Peyer's patch (tissue), 4 donors: Measurements from ENCODE around the gene DDB1. TPM values are rescaled to one million over a fixed set of nuclear protein-coding genes. Genes with fewer than 3 reads are reported as not detected.

Experiments
- DNase-seq, 3 donors: peaks; one replicate each; pipeline ENCODE4 v3.0.0-alpha.2; 2017 to 2019
- H3K27ac ChIP-seq, 4 donors: fragments of 200-600 bp; sonication (generic); one replicate each; pipeline ENCODE4 v1.5.1; 2016 to 2019
- H3K27me3 ChIP-seq, 2 donors: fragments of 200-600 bp; sonication (generic); one replicate each; pipeline ENCODE4 v1.5.1; 2019
- H3K36me3 ChIP-seq, 3 donors: fragments of 200-600 bp; sonication (generic); one replicate each; pipeline ENCODE4 v1.5.1; 2016 to 2019
- H3K4me1 ChIP-seq, 4 donors: fragments of 200-600 bp; sonication (generic); one replicate each; pipeline ENCODE4 v1.5.1; 2016 to 2019
- H3K4me3 ChIP-seq, 4 donors: fragments of 200-600 bp; sonication (generic); 1 replicate in 3 of 4; 2 replicates in 1 of 4; pipeline ENCODE4 v1.5.1; 2016 to 2019; ENCODE audit warnings: mild to moderate bottlenecking in 1 of 4
- H3K9me3 ChIP-seq, 4 donors: fragments of 200-600 bp; sonication (generic); one replicate each; pipeline ENCODE4 v1.5.1; 2016 to 2019; ENCODE audit warnings: mild to moderate bottlenecking in 1 of 4
- CTCF ChIP-seq, 6 experiments: fragments of 450-650 bp in 4 of 6; fragments of 200-600 bp in 2 of 6; sonication (generic) in 1 of 6; IDR thresholded peaks; one replicate each; pipeline ENCODE4 v1.5.1; 2017 to 2019; ENCODE audit warnings: antibody characterized with exemption in 6 of 6, mild to moderate bottlenecking in 3 of 6, moderate library complexity in 1 of 6
- POLR2A ChIP-seq, 2 donors: fragments of 450-650 bp; IDR thresholded peaks; one replicate each; pipeline ENCODE4 v1.5.1; 2017; ENCODE audit warnings: antibody characterized with exemption in 2 of 2, mild to moderate bottlenecking in 2 of 2, moderate library complexity in 2 of 2
- total RNA-seq, 4 donors: library from RNA; depleted of rRNA; stranded (reverse); fragments of >200 nt; gene quantifications; one replicate each; pipeline ENCODE4 v1.1.0, GENCODE V29; 2016

DDB1 gene
- total RNA-seq, 4 donors from 2014 or later: 76.7 to 168 (median 136) TPM

DNA sequence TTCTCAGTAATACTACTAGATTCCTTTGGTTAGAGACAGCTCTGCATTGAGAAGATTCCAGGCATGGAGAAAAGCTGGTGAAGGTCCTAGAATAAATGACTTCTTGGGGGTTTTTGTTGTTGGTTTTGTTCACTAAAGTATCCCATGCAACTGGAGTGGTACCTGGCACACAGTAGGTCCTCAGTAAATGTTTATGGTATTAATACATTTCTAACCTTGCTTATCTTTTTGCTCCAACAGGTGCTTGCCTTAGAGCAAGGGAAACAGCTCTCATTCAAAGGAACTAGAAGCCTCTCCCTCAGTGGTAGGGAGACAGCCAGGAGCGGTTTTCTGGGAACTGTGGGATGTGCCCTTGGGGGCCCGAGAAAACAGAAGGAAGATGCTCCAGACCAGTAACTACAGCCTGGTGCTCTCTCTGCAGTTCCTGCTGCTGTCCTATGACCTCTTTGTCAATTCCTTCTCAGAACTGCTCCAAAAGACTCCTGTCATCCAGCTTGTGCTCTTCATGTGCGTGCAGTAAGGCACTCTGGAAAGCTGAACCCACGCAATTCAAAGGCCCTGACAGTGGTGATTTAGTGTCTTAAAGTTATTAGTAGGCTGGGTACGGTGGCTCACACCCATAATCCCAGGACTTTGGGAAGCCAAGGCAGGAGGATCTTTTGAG, 31.2 kb upstream of the DDB1 start:
- no peak for DNase-seq
- peaks cover 0 to 54% (median 4%) of the 10 kb centered on the region in 3 donors for H3K36me3 ChIP-seq
- H3K4me3 ChIP-seq: no peak overlapping the region
- peaks cover 0 to 32% (median 0%) of the 10 kb centered on the region in 4 donors for H3K4me1 ChIP-seq
- TF ChIP-seq POLR2A (IDR thresholded peaks at IDR 0.05) (no peak), CTCF (IDR thresholded peaks at IDR 0.05) (no peak)
- H3K9me3 ChIP-seq: no peaks in the 10 kb centered on the region
- no peaks in the 10 kb centered on the region for H3K27me3 ChIP-seq
- H3K27ac ChIP-seq: no peak overlapping the region

- no peak for DNase-seq
- Histone ChIP-seq H3K9me3 (no peaks in the 10 kb centered on the region), H3K27ac (peak overlapping the region; percentile 92 to 98 (median 94)), H3K4me3 (peak overlapping the region; percentile 55 to 73 (median 59)), H3K27me3 (no peaks in the 10 kb centered on the region), H3K36me3 (peaks cover 0 to 38% (median 4%) of the 10 kb centered on the region in 3 donors), H3K4me1 (peaks cover 0 to 32% (median 2%) of the 10 kb centered on the region in 4 donors)
- TF ChIP-seq CTCF (IDR thresholded peaks at IDR 0.05): no peak
- no peak for TF ChIP-seq POLR2A (IDR thresholded peaks at IDR 0.05)
Observed at GRCh38 chr11:61362542-61362875, 29.6 kb upstream of the DDB1 start.

DNA sequence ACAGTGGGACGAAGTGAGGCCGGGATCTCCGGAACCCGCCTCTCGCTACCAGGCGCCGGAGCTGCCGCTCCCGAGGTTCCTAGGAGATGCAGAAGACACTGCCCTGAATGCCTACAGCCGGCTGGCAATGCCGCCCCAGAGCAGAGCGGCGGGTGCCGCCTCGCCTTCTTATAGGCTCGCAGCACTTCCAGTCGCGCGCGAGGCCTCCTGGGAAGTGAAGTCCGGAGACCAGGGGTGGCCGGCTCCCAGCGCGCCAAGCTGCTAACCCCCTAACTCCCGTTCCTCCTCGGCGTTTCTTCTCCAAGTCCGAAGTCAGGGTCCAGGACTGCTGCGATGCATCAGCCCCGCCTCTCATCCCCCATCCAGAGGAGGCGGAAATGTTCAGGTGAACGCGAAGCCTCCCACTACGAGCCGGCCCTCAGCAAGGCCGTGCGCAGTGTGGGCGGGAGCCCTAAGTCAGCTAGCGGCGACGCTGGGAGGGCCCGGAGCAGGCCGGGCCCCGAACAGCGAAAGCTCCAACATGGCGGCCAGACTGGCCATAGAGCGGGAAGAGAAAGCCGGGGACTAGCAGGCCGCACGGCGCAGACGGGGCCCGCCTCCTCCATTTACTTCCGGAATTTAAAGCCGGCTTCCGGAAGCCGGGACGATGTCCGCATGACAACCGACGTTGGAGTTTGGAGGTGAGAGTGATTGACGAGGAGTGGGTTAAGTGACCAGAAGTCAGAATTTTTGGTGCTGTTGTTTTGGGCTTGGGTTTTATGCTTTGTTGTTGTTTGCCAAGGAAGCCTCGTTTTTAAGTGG, 29.0 kb upstream of the DDB1 start, which contains the start of the genes CYB561A3 and TMEM138:
Gene CYB561A3 (minus strand): TSS at position 142 of the 801 bp plus-strand sequence. CDS start 5,169 bp downstream, outside the sequence.
Gene TMEM138 (plus strand): TSS at position 634 of the 801 bp plus-strand sequence. CDS start 2,017 bp downstream, outside the sequence.
- no peaks in the 10 kb centered on the region for H3K27me3 ChIP-seq
- peaks cover 0 to 32% (median 4%) of the 10 kb centered on the region in 4 donors for H3K4me1 ChIP-seq
- peak within 1 kb of the TSS; percentile 55 to 73 (median 59) for H3K4me3 ChIP-seq
- H3K9me3 ChIP-seq: no peaks in the 10 kb centered on the region
- H3K36me3 ChIP-seq: peaks cover 0 to 32% (median 4%) of the 10 kb centered on the region in 3 donors
- peak in 1 of 6 experiments; percentile 2 for TF ChIP-seq CTCF (IDR thresholded peaks at IDR 0.05)
- peak; percentile 91 to 95 for TF ChIP-seq POLR2A (IDR thresholded peaks at IDR 0.05)
- DNase-seq: peak; percentile 94 to 97 (median 94)
- peak within 1 kb of the TSS; percentile 92 to 98 (median 94) for H3K27ac ChIP-seq

GRCh38 chr11:61361237-61361740, 28.4 kb upstream of the DDB1 start:
- Histone ChIP-seq H3K4me1 (peaks cover 3 to 32% (median 7%) of the 10 kb centered on the region in 4 donors), H3K4me3 (peak overlapping the region; percentile 55 to 73 (median 59))
- no peak for TF ChIP-seq POLR2A (IDR thresholded peaks at IDR 0.05)

GRCh38 chr11:61359516-61359915, 26.6 kb upstream of the DDB1 start:
- TF ChIP-seq POLR2A (IDR thresholded peaks at IDR 0.05) (no peak), CTCF (IDR thresholded peaks at IDR 0.05) (no peak)
- Histone ChIP-seq H3K9me3 (no peaks in the 10 kb centered on the region), H3K27me3 (no peaks in the 10 kb centered on the region), H3K4me3 (peak overlapping the region in 1 of 4 donors; percentile 55), H3K27ac (peak overlapping the region; percentile 60 to 94 (median 80)), H3K4me1 (peaks cover 4 to 27% (median 15%) of the 10 kb centered on the region in 4 donors), H3K36me3 (peaks cover 0 to 14% (median 0%) of the 10 kb centered on the region in 3 donors)
- no peak for DNase-seq

More at GRCh38 chr11:61361237-61361740, 28.4 kb upstream of the DDB1 start:
- peak overlapping the region; percentile 92 to 98 (median 94) for H3K27ac ChIP-seq
- peaks cover 0 to 29% (median 0%) of the 10 kb centered on the region in 3 donors for H3K36me3 ChIP-seq
- DNase-seq: no peak
- H3K27me3 ChIP-seq: no peaks in the 10 kb centered on the region
- no peaks in the 10 kb centered on the region for H3K9me3 ChIP-seq
